MCF 10A (cell line): ENCODE data around the gene FLOT1. TPM values are rescaled to one million over a fixed set of nuclear protein-coding genes. Genes with fewer than 3 reads are reported as not detected.
"Not testable (repeated sequence)": the region's sequence is repeated elsewhere in the genome, so short reads cannot be mapped to it uniquely, and the experiment has no call there.

Source experiments
- BruUV-seq: library from RNA; stranded (reverse); fragments of 400-500 nt; replicated peaks from 2 replicates; lab custom pipeline; 2021; lab: Mats Ljungman, UMichigan
- CTCF ChIA-PET: fragments of 300-600 bp; sonication (Branson Sonifier 250); formaldehyde crosslinking; extraction: SDS; loops from one replicate; lab custom pipeline; 2021; ENCODE audit warnings: antibody characterized with exemption, inconsistent platforms; lab: Yijun Ruan, JAX
- POLR2A ChIA-PET: fragments of 300-600, 350-650 bp; sonication (Branson Sonifier 250); formaldehyde crosslinking; extraction: SDS; loops from one replicate; lab custom pipeline; 2020; ENCODE audit warnings: antibody characterized with exemption, inconsistent platforms; lab: Yijun Ruan, JAX
- DNase-seq: peaks from one replicate; pipeline ENCODE4 v3.0.0-alpha.2; 2018; ENCODE audit not compliant: unreplicated experiment
- H3K27ac Mint-ChIP-seq: one replicate; pipeline ENCODE4 v1.8.0; 2022; ENCODE audit warnings: mild to moderate bottlenecking, low read depth, mixed read lengths; ENCODE audit not compliant: unreplicated experiment
- H3K27me3 Mint-ChIP-seq: one replicate; pipeline ENCODE4 v1.8.0; 2022; ENCODE audit warnings: mixed read lengths; ENCODE audit not compliant: insufficient read depth, unreplicated experiment
- H3K36me3 Mint-ChIP-seq: one replicate; pipeline ENCODE4 v1.8.0; 2022; ENCODE audit warnings: mild to moderate bottlenecking, moderate library complexity, mixed read lengths; ENCODE audit not compliant: insufficient read depth, unreplicated experiment
- H3K4me1 Mint-ChIP-seq: one replicate; pipeline ENCODE4 v1.8.0; 2022; ENCODE audit warnings: mixed read lengths; ENCODE audit not compliant: insufficient read depth, unreplicated experiment
- H3K4me3 Mint-ChIP-seq: one replicate; pipeline ENCODE4 v1.8.0; 2022; ENCODE audit warnings: mild to moderate bottlenecking, moderate library complexity, mixed read lengths; ENCODE audit not compliant: unreplicated experiment
- H3K9me3 Mint-ChIP-seq: one replicate; pipeline ENCODE4 v1.8.0; 2022; ENCODE audit warnings: mixed read lengths; ENCODE audit not compliant: unreplicated experiment
- CTCF ChIP-seq: fragments of 200-600 bp; IDR thresholded peaks from one replicate; pipeline ENCODE4 v1.8.0; 2022; ENCODE audit warnings: antibody characterized with exemption, mild to moderate bottlenecking; ENCODE audit not compliant: unreplicated experiment
- intact Hi-C: fragments of 100-400 bp; cut with micrococcal nuclease; formaldehyde crosslinking; loops from 2 replicates; pipeline ENCODE4 v1.14.1; 2022
- total RNA-seq: library from RNA; stranded (reverse); gene quantifications from 2 replicates; pipeline ENCODE4 v1.2.3, GENCODE V29; 2022

FLOT1 gene
- total RNA-seq, 1 experiment from 2014 or later: 61.8 TPM

- Mint-ChIP-seq H3K4me3 (peak overlapping the region; percentile 86), H3K27ac (peak overlapping the region; percentile 92), H3K36me3 (peaks cover 67% of the 10 kb centered on the region), H3K4me1 (peaks cover 57% of the 10 kb centered on the region), H3K27me3 (no peaks in the 10 kb centered on the region), H3K9me3 (no peaks in the 10 kb centered on the region)
- ChIA-PET POLR2A (interaction anchor here (0.6 to 13.6 kb wide), 15 partner anchors 9 to 163 kb away, joined by 3 to 477 read pairs (median 6); partner anchors contain the start of genes ABCF1, C6orf136, DDR1 and DHX16), CTCF (interaction anchor here (0.6 to 20.7 kb wide), 7 partner anchors 13 to 183 kb away, joined by 3 to 537 read pairs (median 26); partner anchors contain the start of genes DHX16 and NRM)
- DNase-seq: peak; percentile 63
- TF ChIP-seq CTCF: no peak
- intact Hi-C loops: loop anchor here (2.0 to 5.0 kb wide), 3 partner anchors 104 to 238 kb away; partner anchors contain the start of genes MRPS18B and PPP1R10
- no TSS peak for BruUV-seq
Observed at GRCh38 chr6:30720738-30721197, 21.7 kb downstream of the FLOT1 start.

- Mint-ChIP-seq H3K36me3 (peaks cover 64% of the 10 kb centered on the region), H3K27ac (peak within 1 kb of the TSS; percentile 92), H3K27me3 (no peaks in the 10 kb centered on the region), H3K4me3 (peak within 1 kb of the TSS; percentile 86), H3K9me3 (no peaks in the 10 kb centered on the region), H3K4me1 (peaks cover 55% of the 10 kb centered on the region)
- DNase-seq: peak; percentile 99
- ChIA-PET CTCF (interaction anchor here (0.6 to 20.7 kb wide), 7 partner anchors 14 to 184 kb away, joined by 3 to 537 read pairs (median 14); partner anchors contain the start of genes DHX16 and NRM), POLR2A (interaction anchor here (0.6 to 13.6 kb wide), 24 partner anchors 9 to 821 kb away, joined by 3 to 477 read pairs (median 5); partner anchors contain the start of genes ABCF1, C6orf136, DDR1 and DHX16)
- no peak for TF ChIP-seq CTCF
- intact Hi-C loops: loop anchor here (2.0 to 5.0 kb wide), 3 partner anchors 103 to 238 kb away; partner anchors contain the start of genes MRPS18B and PPP1R10
- TSS peak; percentile 62 for BruUV-seq
Observed at GRCh38 chr6:30719791-30720737, 22.4 kb downstream of the FLOT1 start, which contains the start of gene TUBB. TSS of gene TUBB (plus strand) at chr6:30720352. CDS start at chr6:30720507, 155 bp downstream.

- peaks cover 64% of the 10 kb centered on the region for H3K36me3 Mint-ChIP-seq
- BruUV-seq: no TSS peak
- no peak for TF ChIP-seq CTCF
- no peak for DNase-seq
- H3K4me1 Mint-ChIP-seq: peaks cover 50% of the 10 kb centered on the region
- intact Hi-C loops: no loop called here
- H3K27ac Mint-ChIP-seq: peak overlapping the region; percentile 92
- H3K27me3 Mint-ChIP-seq: no peaks in the 10 kb centered on the region
- no peaks in the 10 kb centered on the region for H3K9me3 Mint-ChIP-seq
- H3K4me3 Mint-ChIP-seq: peak overlapping the region; percentile 86
- ChIA-PET POLR2A (interaction anchor here (0.7 to 13.6 kb wide), 20 partner anchors 9 to 822 kb away, joined by 3 to 477 read pairs (median 5); partner anchors contain the start of genes ABCF1, C6orf136, DDR1 and DHX16), CTCF (interaction anchor here (0.7 to 20.7 kb wide), 5 partner anchors 28 to 102 kb away, joined by 3 to 537 read pairs (median 4); partner anchors contain the start of genes DHX16 and MRPS18B)
Observed at GRCh38 chr6:30719356-30719755, 23.1 kb downstream of the FLOT1 start.

GRCh38 chr6:30717845-30718720 lies 24.4 kb downstream of the FLOT1 start:
- H3K9me3 Mint-ChIP-seq, DNase-seq, H3K27me3 Mint-ChIP-seq: not testable (repeated sequence)
- ChIA-PET POLR2A (interaction anchor here (0.8 to 13.6 kb wide), 20 partner anchors 10 to 166 kb away, joined by 3 to 477 read pairs (median 8); partner anchors contain the start of genes ABCF1, DDR1, DHX16 and MRPS18B), CTCF (interaction anchor here (0.6 to 20.7 kb wide), 9 partner anchors 11 to 362 kb away, joined by 3 to 537 read pairs (median 3); partner anchors contain the start of gene DHX16)
- BruUV-seq: TSS peak; percentile 46
- intact Hi-C loops: loop anchor here (1.0 kb wide), 1 partner anchor 32 kb away; the partner anchor contains the start of gene PPP1R18
- Mint-ChIP-seq H3K4me1 (peaks cover 38% of the 10 kb centered on the region), H3K4me3 (peak overlapping the region; percentile 88), H3K27ac (peak overlapping the region; percentile 94), H3K36me3 (peaks cover 58% of the 10 kb centered on the region)
